ENCODE results near the gene ARHGEF17.

ARHGEF17 gene

GRCh38 chr11:73308003-73308960, at the start of gene ARHGEF17:
ARHGEF17 (plus strand) TSS chr11:73308276; CDS start chr11:73308639, 363 bp downstream.
- TF ChIP-seq CTCF (IDR thresholded peaks at IDR 0.05; ENCODE audit: control insufficient read depth, extremely low read depth, insufficient read depth): no peak
- no peak for DNase-seq (ENCODE audit: low read depth)
- H3K4me3 ChIP-seq (ENCODE audit: low read depth, low read length): peak within 1 kb of the TSS; percentile 61

GRCh38 chr11:73259406-73260126, 48.5 kb upstream of the ARHGEF17 start:
- no peak for DNase-seq (ENCODE audit: low read depth)
- no peak for TF ChIP-seq CTCF (IDR thresholded peaks at IDR 0.05; ENCODE audit: control insufficient read depth, extremely low read depth, insufficient read depth)
- no peak overlapping the region for H3K4me3 ChIP-seq (ENCODE audit: low read depth, low read length)

GRCh38 chr11:73260127-73260457, 48.0 kb upstream of the ARHGEF17 start:
- no peak overlapping the region for H3K4me3 ChIP-seq (ENCODE audit: low read depth, low read length)
- DNase-seq (ENCODE audit: low read depth): no peak
- TF ChIP-seq CTCF (IDR thresholded peaks at IDR 0.05; ENCODE audit: control insufficient read depth, extremely low read depth, insufficient read depth): no peak

GRCh38 chr11:73262851-73263495, 45.1 kb upstream of the ARHGEF17 start:
- DNase-seq (ENCODE audit: low read depth): no peak
- no peak for TF ChIP-seq CTCF (IDR thresholded peaks at IDR 0.05; ENCODE audit: control insufficient read depth, extremely low read depth, insufficient read depth)
- H3K4me3 ChIP-seq (ENCODE audit: low read depth, low read length): no peak overlapping the region

- no peak for TF ChIP-seq CTCF (IDR thresholded peaks at IDR 0.05; ENCODE audit: control insufficient read depth, extremely low read depth, insufficient read depth)
- no peak for DNase-seq (ENCODE audit: low read depth)
- H3K4me3 ChIP-seq (ENCODE audit: low read depth, low read length): no peak overlapping the region
Measured at GRCh38 chr11:73263640-73264039, 44.4 kb upstream of the ARHGEF17 start.

- no peak for TF ChIP-seq CTCF (IDR thresholded peaks at IDR 0.05; ENCODE audit: control insufficient read depth, extremely low read depth, insufficient read depth)
- DNase-seq (ENCODE audit: low read depth): no peak
- H3K4me3 ChIP-seq (ENCODE audit: low read depth, low read length): no peak overlapping the region
Measured at GRCh38 chr11:73265278-73265810, 42.7 kb upstream of the ARHGEF17 start.

Measured in LNCaP clone FGC (cell line).